Measurements from ENCODE around the gene SKIC2. TPM values are rescaled to one million over a fixed set of nuclear protein-coding genes. Genes with fewer than 3 reads are reported as not detected.

SKIC2 gene
- total RNA-seq, 1 donor from 2014 or later: 30.7 TPM

- intact Hi-C loops (cut with DNase I): no loop called here
- ATAC-seq (no peak), DNase-seq (ENCODE audit: missing footprints) (peak; percentile 17)
Observed at GRCh38 chr6:31940256-31940664, 18.7 kb upstream of the SKIC2 start.

DNA sequence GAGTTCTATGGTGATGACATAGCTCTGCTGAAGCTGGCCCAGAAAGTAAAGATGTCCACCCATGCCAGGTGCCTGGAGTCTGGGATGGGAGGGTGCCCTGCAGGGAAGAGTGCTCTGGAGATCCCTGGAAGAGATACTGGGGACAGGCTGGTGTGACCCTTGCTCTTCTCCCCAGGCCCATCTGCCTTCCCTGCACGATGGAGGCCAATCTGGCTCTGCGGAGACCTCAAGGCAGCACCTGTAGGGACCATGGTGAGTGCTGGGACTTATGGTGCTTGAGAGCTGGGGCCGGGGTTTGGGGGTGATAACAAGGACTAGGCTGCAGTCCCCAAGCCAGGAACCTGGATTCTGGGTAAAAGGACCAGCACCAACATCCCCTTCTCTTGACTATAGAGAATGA is 15.2 kb upstream of the SKIC2 start:
- intact Hi-C loops (cut with DNase I): no loop called here
- ATAC-seq: no peak
- peak; percentile 23 for DNase-seq (ENCODE audit: missing footprints)

GRCh38 chr6:31945154-31945506 is 13.8 kb upstream of the SKIC2 start:
- DNase-seq (ENCODE audit: missing footprints) (peak; percentile 22), ATAC-seq (no peak)
- intact Hi-C loops (cut with DNase I): no loop called here

GRCh38 chr6:31945507-31946369 is 13.2 kb upstream of the SKIC2 start, which contains the start of gene CFB:
CFB (plus strand) TSS chr6:31946095; CDS start chr6:31946222, 127 bp downstream.
- intact Hi-C loops (cut with DNase I): no loop called here
- ATAC-seq: peak; percentile 88
- peak; percentile 85 for DNase-seq (ENCODE audit: missing footprints)

DNA sequence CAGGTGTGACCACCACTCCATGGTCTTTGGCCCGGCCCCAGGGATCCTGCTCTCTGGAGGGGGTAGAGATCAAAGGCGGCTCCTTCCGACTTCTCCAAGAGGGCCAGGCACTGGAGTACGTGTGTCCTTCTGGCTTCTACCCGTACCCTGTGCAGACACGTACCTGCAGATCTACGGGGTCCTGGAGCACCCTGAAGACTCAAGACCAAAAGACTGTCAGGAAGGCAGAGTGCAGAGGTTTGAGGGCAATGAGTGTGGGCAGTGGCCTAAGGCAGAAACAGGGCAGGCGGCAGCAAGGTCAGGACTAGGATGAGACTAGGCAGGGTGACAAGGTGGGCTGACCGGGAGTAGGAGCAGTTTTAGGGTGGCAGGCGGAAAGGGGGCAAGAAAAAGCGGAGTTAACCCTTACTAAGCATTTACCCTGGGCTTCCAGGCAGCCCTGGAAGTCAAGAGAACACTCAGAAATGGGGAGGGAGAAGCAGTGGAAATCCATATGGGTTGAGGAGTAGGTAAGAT is 12.5 kb upstream of the SKIC2 start:
- no peak for ATAC-seq

GRCh38 chr6:31947070-31947675 is 11.8 kb upstream of the SKIC2 start:
- DNase-seq (ENCODE audit: missing footprints) (peak; percentile 50), ATAC-seq (no peak)
- intact Hi-C loops (cut with DNase I): no loop called here

More for the DNA sequence above, 12.5 kb upstream of the SKIC2 start:
- intact Hi-C loops (cut with DNase I): no loop called here
- DNase-seq (ENCODE audit: missing footprints): peak; percentile 11

DNA sequence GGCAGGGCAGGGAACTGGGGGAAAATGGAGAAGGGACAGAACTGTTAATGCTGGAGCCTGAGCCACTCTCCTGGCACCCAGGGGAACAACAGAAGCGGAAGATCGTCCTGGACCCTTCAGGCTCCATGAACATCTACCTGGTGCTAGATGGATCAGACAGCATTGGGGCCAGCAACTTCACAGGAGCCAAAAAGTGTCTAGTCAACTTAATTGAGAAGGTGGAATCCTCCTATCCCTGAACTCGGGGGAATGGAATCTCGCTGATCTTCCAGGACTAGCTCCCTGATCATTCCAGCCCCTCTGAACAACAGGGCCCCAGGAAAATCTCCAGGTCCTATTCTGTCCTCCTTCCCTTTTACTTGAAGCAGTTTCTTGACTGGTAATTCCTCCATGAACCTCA is 11.1 kb upstream of the SKIC2 start:
- DNase-seq (ENCODE audit: missing footprints): no peak
- intact Hi-C loops (cut with DNase I): no loop called here
- ATAC-seq: no peak

DNA sequence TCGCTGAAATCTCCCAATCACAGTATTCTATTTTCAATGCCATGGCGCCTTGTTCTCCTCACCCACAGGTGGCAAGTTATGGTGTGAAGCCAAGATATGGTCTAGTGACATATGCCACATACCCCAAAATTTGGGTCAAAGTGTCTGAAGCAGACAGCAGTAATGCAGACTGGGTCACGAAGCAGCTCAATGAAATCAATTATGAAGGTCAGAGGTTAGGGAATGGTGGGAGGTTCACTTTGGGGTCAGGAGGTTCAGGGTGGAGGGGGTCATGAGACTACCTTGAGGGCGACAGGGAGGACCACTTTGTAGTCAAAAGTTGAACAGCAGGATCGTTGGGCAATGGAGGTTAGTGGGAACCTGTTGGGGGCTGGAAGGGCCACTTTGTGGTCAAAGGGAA is 10.7 kb upstream of the SKIC2 start:
- intact Hi-C loops (cut with DNase I): no loop called here
- DNase-seq (ENCODE audit: missing footprints): peak; percentile 9
- ATAC-seq: no peak

DNA sequence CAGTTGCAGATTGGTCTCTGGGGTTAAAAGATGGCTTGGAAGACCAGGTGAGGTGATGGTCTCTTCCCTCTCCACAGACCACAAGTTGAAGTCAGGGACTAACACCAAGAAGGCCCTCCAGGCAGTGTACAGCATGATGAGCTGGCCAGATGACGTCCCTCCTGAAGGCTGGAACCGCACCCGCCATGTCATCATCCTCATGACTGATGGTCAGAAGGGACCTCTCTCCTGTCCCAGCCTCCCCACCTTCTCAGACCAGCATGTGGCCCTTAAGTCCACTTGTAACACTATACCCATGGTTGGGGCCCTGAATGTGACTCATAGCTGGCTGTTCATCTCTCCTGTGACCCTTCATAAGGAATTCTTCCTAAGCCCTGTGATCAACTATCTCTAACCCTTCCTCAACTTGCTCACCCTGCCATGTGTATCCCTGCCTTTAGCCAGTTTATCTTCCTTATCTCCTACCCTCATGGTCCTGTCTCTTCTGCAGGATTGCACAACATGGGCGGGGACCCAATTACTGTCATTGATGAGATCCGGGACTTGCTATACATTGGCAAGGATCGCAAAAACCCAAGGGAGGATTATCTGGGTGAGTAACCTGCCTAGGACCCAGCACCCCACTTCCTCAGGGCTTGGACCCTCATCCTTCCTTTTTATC is 10.1 kb upstream of the SKIC2 start:
- ATAC-seq (no peak), DNase-seq (ENCODE audit: missing footprints) (peak; percentile 39)
- intact Hi-C loops (cut with DNase I): no loop called here

GRCh38 chr6:31949926-31950548 is 8.9 kb upstream of the SKIC2 start:
- no peak for ATAC-seq
- DNase-seq (ENCODE audit: missing footprints): no peak
- intact Hi-C loops (cut with DNase I): loop anchor here (10.0 kb wide), 1 partner anchor 405 kb away; the partner anchor contains the start of genes ATP6V1G2, DDX39B and NFKBIL1

DNA sequence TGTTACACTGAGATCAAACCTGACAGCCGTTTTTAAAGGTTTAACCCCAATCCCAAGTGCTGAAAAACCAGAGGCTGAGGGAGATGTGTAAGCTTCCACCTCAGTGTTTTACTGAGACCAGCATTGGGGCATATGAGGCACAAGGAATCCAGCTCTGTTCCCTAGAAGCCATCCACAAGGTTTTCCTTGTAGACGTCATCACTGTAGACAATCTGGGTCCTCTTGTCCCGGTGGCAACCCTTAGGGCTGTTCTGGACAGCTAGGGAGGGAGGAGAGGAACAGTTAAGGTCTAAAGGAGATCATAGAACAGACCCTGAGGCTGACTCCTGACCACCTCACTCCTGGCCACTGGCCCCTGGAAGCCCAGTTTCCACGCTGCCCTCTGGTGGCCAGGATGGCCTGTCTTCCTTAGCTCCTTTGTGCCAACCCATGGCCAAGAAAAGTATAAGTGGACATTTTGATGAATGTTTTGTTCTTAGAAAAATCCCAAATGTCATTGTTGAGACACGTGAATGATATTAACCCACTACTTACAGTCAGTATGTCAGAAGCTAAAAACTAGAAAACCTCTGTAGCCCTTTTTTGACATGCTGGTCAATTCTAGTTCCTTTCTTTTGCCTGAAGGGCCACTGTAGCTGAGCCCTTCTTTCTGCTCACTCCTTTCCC is 6.7 kb upstream of the SKIC2 start:
- DNase-seq (ENCODE audit: missing footprints) (peak; percentile 78), ATAC-seq (peak; percentile 55)
- intact Hi-C loops (cut with DNase I): loop anchor here (2.0 to 10.0 kb wide), 2 partner anchors 271 to 407 kb away; partner anchors contain the start of genes ATP6V1G2, DDX39B, LY6G5C and NFKBIL1

DNA sequence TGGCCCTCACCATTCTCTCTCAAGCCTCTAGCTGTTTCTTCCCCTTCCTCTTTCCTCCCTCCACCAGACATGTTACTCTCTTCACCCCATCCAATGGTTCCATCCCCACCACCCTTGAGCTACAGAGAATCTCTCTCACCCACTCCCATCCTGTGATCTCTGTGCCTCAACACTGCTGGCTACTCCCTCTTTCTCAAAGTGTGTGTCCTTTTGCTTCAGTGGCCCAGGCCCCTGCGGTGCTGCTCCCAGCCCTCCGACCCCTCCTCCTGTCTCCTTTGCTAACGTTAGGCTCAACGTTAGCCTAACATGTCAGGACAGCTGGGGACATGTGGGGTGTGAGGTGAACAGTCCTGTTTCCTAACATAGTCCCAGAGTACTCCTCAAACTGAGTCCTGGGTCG is 6.1 kb upstream of the SKIC2 start:
- intact Hi-C loops (cut with DNase I): loop anchor here (2.0 to 10.0 kb wide), 2 partner anchors 272 to 408 kb away; partner anchors contain the start of genes ATP6V1G2, DDX39B, LY6G5C and NFKBIL1
- DNase-seq (ENCODE audit: missing footprints) (no peak), ATAC-seq (no peak)

GRCh38 chr6:31954511-31954910 is 4.5 kb upstream of the SKIC2 start:
- intact Hi-C loops (cut with DNase I): loop anchor here (10.0 kb wide), 1 partner anchor 410 kb away; the partner anchor contains the start of genes ATP6V1G2, DDX39B and NFKBIL1
- DNase-seq (ENCODE audit: missing footprints) (peak; percentile 17), ATAC-seq (no peak)

DNA sequence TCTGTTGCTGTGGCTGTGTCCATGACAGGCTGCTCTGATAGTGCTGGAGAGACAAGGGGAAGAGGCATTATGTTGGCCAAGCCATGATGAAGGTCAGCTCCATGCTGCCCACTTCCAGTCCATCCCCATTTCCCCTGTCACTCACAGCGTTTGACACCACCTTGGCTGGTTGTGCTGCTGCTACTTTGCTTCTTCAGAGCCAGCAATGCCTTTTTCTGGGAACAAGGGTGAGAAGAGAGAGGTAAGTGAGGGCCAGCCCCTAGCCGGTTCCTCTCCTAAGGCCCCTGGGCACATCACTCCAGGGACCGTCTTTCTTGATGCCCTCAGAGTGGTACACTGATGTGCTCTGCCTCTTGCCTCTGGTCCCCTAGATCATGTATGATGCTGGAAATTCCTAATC is 2.2 kb upstream of the SKIC2 start:
- intact Hi-C loops (cut with DNase I): loop anchor here (5.0 to 10.0 kb wide), 3 partner anchors 54 to 412 kb away; partner anchors contain the start of genes ATP6V1G2, C6orf47, DDX39B and GPANK1
- no peak for ATAC-seq
- peak; percentile 45 for DNase-seq (ENCODE audit: missing footprints)

- DNase-seq (ENCODE audit: missing footprints) (peak; percentile 55), ATAC-seq (peak; percentile 8)
- intact Hi-C loops (cut with DNase I): loop anchor here (5.0 to 10.0 kb wide), 3 partner anchors 56 to 414 kb away; partner anchors contain the start of genes ATP6V1G2, C6orf47, DDX39B and GPANK1
Observed at GRCh38 chr6:31958412-31958740, 599 bp upstream of the SKIC2 start.

DNA sequence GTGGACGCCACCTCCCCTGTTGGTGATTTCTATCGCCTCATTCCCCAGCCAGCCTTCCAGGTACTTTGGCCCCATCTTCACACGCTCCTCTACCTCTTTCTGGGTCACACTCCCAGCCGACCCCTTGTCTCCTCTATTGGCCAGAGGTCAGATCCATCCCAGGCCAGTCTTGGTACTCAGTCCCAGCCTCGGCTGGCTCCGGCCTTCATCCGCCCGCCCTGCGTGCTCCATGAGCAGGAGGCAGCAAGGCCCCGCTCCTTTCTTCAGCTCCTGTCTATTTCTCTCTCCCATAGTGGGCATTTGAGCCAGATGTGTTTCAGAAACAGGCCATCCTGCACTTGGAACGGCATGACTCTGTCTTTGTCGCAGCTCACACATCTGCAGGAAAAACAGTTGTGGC is 2.6 kb downstream of the SKIC2 start:
- DNase-seq (ENCODE audit: missing footprints) (peak; percentile 40), ATAC-seq (no peak)
- intact Hi-C loops (cut with DNase I): no loop called here

DNA sequence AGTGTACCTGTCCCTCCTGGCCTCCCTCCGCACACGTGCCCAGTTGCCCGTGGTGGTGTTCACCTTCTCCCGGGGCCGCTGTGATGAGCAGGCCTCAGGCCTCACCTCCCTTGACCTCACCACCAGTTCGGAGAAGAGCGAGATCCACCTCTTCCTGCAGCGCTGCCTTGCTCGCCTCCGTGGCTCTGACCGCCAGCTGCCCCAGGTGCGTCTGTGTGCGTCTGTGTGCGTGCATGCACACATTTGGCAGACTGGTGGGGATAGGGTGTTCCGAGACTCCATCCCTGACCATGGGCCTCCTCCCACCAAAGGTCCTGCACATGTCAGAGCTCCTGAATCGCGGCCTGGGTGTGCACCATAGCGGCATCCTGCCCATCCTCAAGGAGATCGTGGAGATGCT is 4.9 kb downstream of the SKIC2 start:
- DNase-seq (ENCODE audit: missing footprints): peak; percentile 57
- intact Hi-C loops (cut with DNase I): no loop called here
- ATAC-seq: no peak

GRCh38 chr6:31965700-31966099 is 6.7 kb downstream of the SKIC2 start:
- DNase-seq (ENCODE audit: missing footprints) (peak; percentile 47), ATAC-seq (no peak)
- intact Hi-C loops (cut with DNase I): no loop called here
